AG04450 (cell line): ENCODE data around the gene MSI1. TPM values are rescaled to one million over a fixed set of nuclear protein-coding genes. Genes with fewer than 3 reads are reported as not detected.

ENCODE experiments used
- CTCF ChIA-PET: fragments of 300-600, 350-600 bp; formaldehyde crosslinking; extraction: SDS; loops from one replicate; lab custom pipeline; 2022; ENCODE audit warnings: antibody characterized with exemption, inconsistent platforms; lab: Charles Lee
- POLR2A ChIA-PET: fragments of 350-600 bp; formaldehyde crosslinking; extraction: SDS; loops from one replicate; lab custom pipeline; 2021; ENCODE audit warnings: antibody characterized with exemption, inconsistent platforms; lab: Yijun Ruan, JAX
- DNase-seq: peaks from one replicate; pipeline ENCODE4 v3.0.0-alpha.2; 2011; ENCODE audit warnings: low read depth, low spot score
- H3K27ac ChIP-seq: one replicate; pipeline ENCODE4 v1.5.1; 2012; ENCODE audit warnings: low read depth, low read length, control low read depth
- H3K27me3 ChIP-seq: one replicate; pipeline ENCODE4 v1.6.0; 2012; ENCODE audit warnings: low read length; ENCODE audit not compliant: control insufficient read depth, insufficient read depth
- H3K4me3 ChIP-seq: 2 replicates; pipeline ENCODE4 v1.5.1; 2011; ENCODE audit warnings: mild to moderate bottlenecking, low read depth, low read length, control low read depth
- H3K9me3 ChIP-seq: 2 replicates; pipeline ENCODE4 v1.5.1; 2012; ENCODE audit warnings: low read length; ENCODE audit not compliant: control insufficient read depth, insufficient read depth
- CTCF ChIP-seq: IDR thresholded peaks from 2 replicates; pipeline ENCODE4 v1.5.1; 2011; ENCODE audit warnings: low read depth, low read length, control low read depth, inconsistent platforms
- polyA plus RNA-seq: library from polyadenylated mRNA; depleted of rRNA; stranded (reverse); fragments of >200 nt; gene quantifications from 2 replicates; pipeline ENCODE4 v1.2.3, GENCODE V29; 2011

MSI1 gene
- polyA plus RNA-seq, 1 experiment, result not detected

- no peak overlapping the region for H3K4me3 ChIP-seq
- POLR2A ChIA-PET, result no interaction called here
- no peak overlapping the region for H3K27ac ChIP-seq
- DNase-seq, result no peak
- no peaks in the 10 kb centered on the region; the same call in 1 of the 2 replicates for H3K9me3 ChIP-seq
- TF ChIP-seq CTCF, result no peak
- peaks cover 19% of the 10 kb centered on the region for H3K27me3 ChIP-seq
- CTCF ChIA-PET, result interaction anchor here (1.0 kb wide), 1 partner anchor 26 kb away, joined by 9 read pairs; no protein-coding TSS in a partner anchor
These were observed 34.9 kb upstream of the MSI1 start for GRCh38 chr12:120403869-120404268.

GRCh38 chr12:120402217-120402616 lies 33.3 kb upstream of the MSI1 start:
- POLR2A ChIA-PET, result no interaction called here
- Histone ChIP-seq H3K4me3 (no peak overlapping the region), H3K27me3 (peaks cover 22% of the 10 kb centered on the region), H3K27ac (no peak overlapping the region), H3K9me3 (no peaks in the 10 kb centered on the region; the same call in none of the 2 replicates)
- no peak for TF ChIP-seq CTCF
- DNase-seq, result no peak
- CTCF ChIA-PET, result interaction anchor here (0.5 kb wide), 1 partner anchor 100 kb away, joined by 3 read pairs; the partner anchor contains the start of gene SIRT4

GRCh38 chr12:120399531-120399930 lies 30.6 kb upstream of the MSI1 start:
- no peak overlapping the region for H3K27ac ChIP-seq
- no peak overlapping the region for H3K4me3 ChIP-seq
- ChIA-PET CTCF (interaction anchor here (0.6 kb wide), 1 partner anchor 17 kb away, joined by 3 read pairs; no protein-coding TSS in a partner anchor), POLR2A (no interaction called here)
- no peak for TF ChIP-seq CTCF
- no peaks in the 10 kb centered on the region; the same call in none of the 2 replicates for H3K9me3 ChIP-seq
- H3K27me3 ChIP-seq, result peaks cover 37% of the 10 kb centered on the region
- DNase-seq, result peak; percentile 33

GRCh38 chr12:120397824-120398540 lies 29.0 kb upstream of the MSI1 start:
- ChIA-PET POLR2A (no interaction called here), CTCF (no interaction called here)
- Histone ChIP-seq H3K27ac (no peak overlapping the region), H3K4me3 (no peak overlapping the region), H3K27me3 (peaks cover 41% of the 10 kb centered on the region), H3K9me3 (no peaks in the 10 kb centered on the region; the same call in 1 of the 2 replicates)
- no peak for TF ChIP-seq CTCF
- DNase-seq, result no peak
